HG03460 (cell line): ENCODE measurements around the gene TRMT10A.
"Not testable (repeated sequence)": the region's sequence is repeated elsewhere in the genome, so short reads cannot be mapped to it uniquely, and the experiment has no call there.

Source experiments
- ATAC-seq: cut with Tn5 transposase; IDR thresholded peaks from one replicate; pipeline ENCODE4 v1.9.1; 2021; ENCODE audit not compliant: unreplicated experiment

TRMT10A gene

GRCh38 chr4:99564921-99565320 is 1.1 kb upstream of the TRMT10A start:
- ATAC-seq = no peak

- ATAC-seq = no peak
Observed at GRCh38 chr4:99552872-99553271, 11.0 kb downstream of the TRMT10A start.

GRCh38 chr4:99540277-99540939 is 23.4 kb downstream of the TRMT10A start:
- ATAC-seq = no peak

- ATAC-seq = no peak
Observed at GRCh38 chr4:99537674-99538073, 26.2 kb downstream of the TRMT10A start.

GRCh38 chr4:99536848-99537247 is 27.0 kb downstream of the TRMT10A start:
- ATAC-seq = no peak

- no peak for ATAC-seq
Observed at GRCh38 chr4:99536271-99536670, 27.6 kb downstream of the TRMT10A start.

GRCh38 chr4:99534699-99535098 is 29.1 kb downstream of the TRMT10A start:
- ATAC-seq = not testable (repeated sequence)

GRCh38 chr4:99529956-99530355 is 33.9 kb downstream of the TRMT10A start:
- no peak for ATAC-seq

- no peak for ATAC-seq
Observed at GRCh38 chr4:99529228-99529627, 34.6 kb downstream of the TRMT10A start.

- no peak for ATAC-seq
Observed at GRCh38 chr4:99518601-99519295, 45.1 kb downstream of the TRMT10A start.

GRCh38 chr4:99510721-99511120 is 53.1 kb downstream of the TRMT10A start, which contains the start of gene C4orf17:
Gene C4orf17 (plus strand): TSS chr4:99511021. CDS start chr4:99513082, 2,061 bp downstream.
- ATAC-seq = no peak

- no peak for ATAC-seq
Observed at GRCh38 chr4:99507762-99508161, 56.1 kb downstream of the TRMT10A start.

- no peak for ATAC-seq
Observed at GRCh38 chr4:99507349-99507748, 56.5 kb downstream of the TRMT10A start.

GRCh38 chr4:99506781-99507180 is 57.1 kb downstream of the TRMT10A start:
- no peak for ATAC-seq

- no peak for ATAC-seq
Observed at GRCh38 chr4:99504804-99505502, 58.9 kb downstream of the TRMT10A start.
